HepG2 (cell line): ENCODE results near the gene GAL3ST3. TPM values are rescaled to one million over a fixed set of nuclear protein-coding genes. Genes with fewer than 3 reads are reported as not detected.
A peak's percentile ranks its signal among the peaks of the same experiment; 100 is the strongest.

Source experiments
- MAFG ChIP-seq: sonication (generic); formaldehyde crosslinking; IDR thresholded peaks from 2 replicates; pipeline ENCODE4 v1.5.1; 2020; ENCODE audit warnings: mild to moderate bottlenecking, missing genetic modification reagents
- RAD51 ChIP-seq: fragments of 450-650 bp; IDR thresholded peaks from 2 replicates; pipeline ENCODE4 v1.6.1; 2016; ENCODE audit warnings: borderline replicate concordance
- SAFB2 ChIP-seq: sonication (generic); formaldehyde crosslinking; IDR thresholded peaks from 2 replicates; pipeline ENCODE4 v1.5.1; 2020; ENCODE audit warnings: missing genetic modification reagents, low read depth, mild to moderate bottlenecking, borderline replicate concordance
- TMF1 ChIP-seq: sonication (generic); formaldehyde crosslinking; IDR thresholded peaks from 2 replicates; pipeline ENCODE4 v1.8.1; 2022; ENCODE audit warnings: low read depth, missing genetic modification reagents
- TP53 ChIP-seq: sonication (generic); formaldehyde crosslinking; conservative IDR thresholded peaks from 2 replicates; pipeline ENCODE4 v1.4.0; 2020; ENCODE audit warnings: missing genetic modification reagents
- YEATS2 ChIP-seq: sonication (generic); formaldehyde crosslinking; IDR thresholded peaks from 2 replicates; pipeline ENCODE4 v1.4.0; 2020; ENCODE audit warnings: missing genetic modification reagents, borderline replicate concordance
- ZFAT ChIP-seq: sonication (generic); formaldehyde crosslinking; conservative IDR thresholded peaks from 2 replicates; pipeline ENCODE4 v1.8.1; 2023; ENCODE audit warnings: missing genetic modification reagents, inconsistent platforms
- ZFYVE20 ChIP-seq: sonication (generic); formaldehyde crosslinking; IDR thresholded peaks from 2 replicates; pipeline ENCODE4 v1.8.0; 2023; ENCODE audit warnings: low read depth, mild to moderate bottlenecking, moderate library complexity, missing genetic modification reagents, borderline replicate concordance
- ZNF207 ChIP-seq: fragments of 450-650 bp; IDR thresholded peaks from 2 replicates; pipeline ENCODE4 v1.6.1; 2016; ENCODE audit warnings: antibody characterized with exemption, borderline replicate concordance
- ZNF264 ChIP-seq: sonication (generic); formaldehyde crosslinking; IDR thresholded peaks from 2 replicates; pipeline ENCODE4 v1.4.0; 2020; ENCODE audit warnings: missing genetic modification reagents
- ZNF326 ChIP-seq: sonication (generic); formaldehyde crosslinking; IDR thresholded peaks from 2 replicates; pipeline ENCODE4 v1.4.0; 2020; ENCODE audit warnings: missing genetic modification reagents, borderline replicate concordance
- ZNF331 ChIP-seq: sonication (generic); formaldehyde crosslinking; IDR thresholded peaks from 2 replicates; pipeline ENCODE4 v1.4.0; 2020; ENCODE audit warnings: missing genetic modification reagents
- ZNF7 ChIP-seq: IDR thresholded peaks from 2 replicates; pipeline ENCODE4 v1.6.1; 2016; ENCODE audit warnings: missing biosample characterization, missing genetic modification reagents
- polyA plus RNA-seq, 8 experiments: library from polyadenylated mRNA; depleted of rRNA in 3 of 8; stranded (reverse) in 7 of 8; unstranded in 1 of 8; fragments of >200 nt; fragmentation: Illumina TruSeq in 4 of 8; extraction: Trizol in 4 of 8; gene quantifications; 2 replicates each; pipeline versions ENCODE4 v1.2.1 to v1.2.3, GENCODE V29; 2011 to 2016; ENCODE audit warnings: low read depth in 4 of 8, missing spikeins in 1 of 8, mixed read lengths in 1 of 8; ENCODE audit not compliant: insufficient read depth in 1 of 8
- total RNA-seq, 5 experiments: library from RNA; depleted of rRNA; stranded (reverse); fragments of >200 nt; fragmentation: Illumina TruSeq; extraction: Trizol; gene quantifications; 2 replicates each; pipeline ENCODE4 v1.2.3, GENCODE V29; 2016; ENCODE audit warnings: low read depth in 1 of 5
- TF ChIP-seq, protein P1 (sequence below): sonication (generic); formaldehyde crosslinking; IDR thresholded peaks from 2 replicates; pipeline ENCODE4 v1.5.0; 2020; ENCODE audit warnings: missing genetic modification reagents
- TF ChIP-seq, protein P2 (sequence below): sonication (generic); formaldehyde crosslinking; IDR thresholded peaks from 2 replicates; pipeline ENCODE4 v1.4.0; 2020; ENCODE audit warnings: missing genetic modification reagents
- TF ChIP-seq, protein P3 (sequence below): sonication (generic); formaldehyde crosslinking; IDR thresholded peaks from 2 replicates; pipeline ENCODE4 v1.4.0; 2020; ENCODE audit warnings: missing genetic modification reagents
- TF ChIP-seq, protein P4 (sequence below): sonication (generic); formaldehyde crosslinking; IDR thresholded peaks from 2 replicates; pipeline ENCODE4 v1.5.1; 2020; ENCODE audit warnings: mild to moderate bottlenecking, missing genetic modification reagents, moderate library complexity

Gene GAL3ST3
- total and polyA plus RNA-seq, 2 of the 13 experiments (the other 11 are each of a cell fraction or from before 2014, with no cell fraction given): not detected

DNA sequence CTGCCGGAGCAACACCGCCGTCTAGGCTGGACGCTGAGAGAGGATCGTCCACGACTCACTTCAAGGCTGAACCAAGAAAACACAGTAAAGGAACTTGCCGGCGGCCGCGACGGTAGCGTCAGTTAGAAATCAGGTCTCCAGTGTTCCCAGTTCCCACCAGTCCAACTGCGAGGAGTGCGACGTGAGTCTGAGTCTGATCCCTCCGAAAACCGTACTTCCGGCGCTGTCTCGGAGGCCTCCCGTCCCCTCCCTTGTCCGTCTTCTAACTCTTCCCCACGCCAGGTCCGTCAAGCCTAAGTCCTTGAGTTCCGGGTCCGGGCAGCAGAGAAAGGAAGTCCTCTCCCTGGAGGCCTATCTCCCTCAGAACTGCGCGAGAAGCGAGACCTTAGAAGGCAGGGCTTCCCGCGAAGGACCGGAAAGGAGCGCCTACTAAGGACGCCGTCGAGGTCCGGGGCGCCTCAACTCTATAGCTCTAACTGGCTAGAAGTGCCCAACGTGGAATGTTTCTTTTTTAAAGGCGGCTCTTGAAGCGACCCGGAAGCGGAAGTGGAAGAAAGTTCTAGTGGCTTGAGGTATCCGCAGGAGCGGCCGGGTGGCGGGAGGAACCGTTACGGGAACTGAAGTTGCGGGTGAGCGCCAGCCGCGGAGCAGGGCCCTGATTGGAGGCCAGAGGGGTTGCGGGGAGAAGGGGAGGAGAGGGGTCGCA lies 46.9 kb downstream of the GAL3ST3 start, which contains the start of the genes BANF1 and EIF1AD (continued):
- TF ChIP-seq ZFAT (CRISPR knock-in tag) (no peak), ZFYVE20 (CRISPR knock-in tag) (no peak), ZNF7 (no peak), RAD51 (no peak), MAFG (no peak), TP53 (CRISPR knock-in tag) (no peak), TMF1 (CRISPR knock-in tag) (no peak), ZNF331 (CRISPR knock-in tag) (peak; percentile 95), ZNF326 (no peak), ZNF264 (no peak; the same call in 1 of the 2 replicates), YEATS2 (peak; percentile 97), SAFB2 (CRISPR knock-in tag) (no peak; the same call in 1 of the 2 replicates), ZNF207 (no peak)
- TF ChIP-seq, protein P1, sequence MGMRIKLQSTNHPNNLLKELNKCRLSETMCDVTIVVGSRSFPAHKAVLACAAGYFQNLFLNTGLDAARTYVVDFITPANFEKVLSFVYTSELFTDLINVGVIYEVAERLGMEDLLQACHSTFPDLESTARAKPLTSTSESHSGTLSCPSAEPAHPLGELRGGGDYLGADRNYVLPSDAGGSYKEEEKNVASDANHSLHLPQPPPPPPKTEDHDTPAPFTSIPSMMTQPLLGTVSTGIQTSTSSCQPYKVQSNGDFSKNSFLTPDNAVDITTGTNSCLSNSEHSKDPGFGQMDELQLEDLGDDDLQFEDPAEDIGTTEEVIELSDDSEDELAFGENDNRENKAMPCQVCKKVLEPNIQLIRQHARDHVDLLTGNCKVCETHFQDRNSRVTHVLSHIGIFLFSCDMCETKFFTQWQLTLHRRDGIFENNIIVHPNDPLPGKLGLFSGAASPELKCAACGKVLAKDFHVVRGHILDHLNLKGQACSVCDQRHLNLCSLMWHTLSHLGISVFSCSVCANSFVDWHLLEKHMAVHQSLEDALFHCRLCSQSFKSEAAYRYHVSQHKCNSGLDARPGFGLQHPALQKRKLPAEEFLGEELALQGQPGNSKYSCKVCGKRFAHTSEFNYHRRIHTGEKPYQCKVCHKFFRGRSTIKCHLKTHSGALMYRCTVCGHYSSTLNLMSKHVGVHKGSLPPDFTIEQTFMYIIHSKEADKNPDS: 0 out of 2 replicates have a peak, but pooled peaks have one; percentile 27
- TF ChIP-seq, protein P2, sequence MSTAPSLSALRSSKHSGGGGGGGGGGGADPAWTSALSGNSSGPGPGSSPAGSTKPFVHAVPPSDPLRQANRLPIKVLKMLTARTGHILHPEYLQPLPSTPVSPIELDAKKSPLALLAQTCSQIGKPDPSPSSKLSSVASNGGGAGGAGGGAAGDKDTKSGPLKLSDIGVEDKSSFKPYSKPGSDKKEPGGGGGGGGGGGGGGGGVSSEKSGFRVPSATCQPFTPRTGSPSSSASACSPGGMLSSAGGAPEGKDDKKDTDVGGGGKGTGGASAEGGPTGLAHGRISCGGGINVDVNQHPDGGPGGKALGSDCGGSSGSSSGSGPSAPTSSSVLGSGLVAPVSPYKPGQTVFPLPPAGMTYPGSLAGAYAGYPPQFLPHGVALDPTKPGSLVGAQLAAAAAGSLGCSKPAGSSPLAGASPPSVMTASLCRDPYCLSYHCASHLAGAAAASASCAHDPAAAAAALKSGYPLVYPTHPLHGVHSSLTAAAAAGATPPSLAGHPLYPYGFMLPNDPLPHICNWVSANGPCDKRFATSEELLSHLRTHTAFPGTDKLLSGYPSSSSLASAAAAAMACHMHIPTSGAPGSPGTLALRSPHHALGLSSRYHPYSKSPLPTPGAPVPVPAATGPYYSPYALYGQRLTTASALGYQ (CRISPR knock-in tag): peak; percentile 69
- TF ChIP-seq, protein P3, sequence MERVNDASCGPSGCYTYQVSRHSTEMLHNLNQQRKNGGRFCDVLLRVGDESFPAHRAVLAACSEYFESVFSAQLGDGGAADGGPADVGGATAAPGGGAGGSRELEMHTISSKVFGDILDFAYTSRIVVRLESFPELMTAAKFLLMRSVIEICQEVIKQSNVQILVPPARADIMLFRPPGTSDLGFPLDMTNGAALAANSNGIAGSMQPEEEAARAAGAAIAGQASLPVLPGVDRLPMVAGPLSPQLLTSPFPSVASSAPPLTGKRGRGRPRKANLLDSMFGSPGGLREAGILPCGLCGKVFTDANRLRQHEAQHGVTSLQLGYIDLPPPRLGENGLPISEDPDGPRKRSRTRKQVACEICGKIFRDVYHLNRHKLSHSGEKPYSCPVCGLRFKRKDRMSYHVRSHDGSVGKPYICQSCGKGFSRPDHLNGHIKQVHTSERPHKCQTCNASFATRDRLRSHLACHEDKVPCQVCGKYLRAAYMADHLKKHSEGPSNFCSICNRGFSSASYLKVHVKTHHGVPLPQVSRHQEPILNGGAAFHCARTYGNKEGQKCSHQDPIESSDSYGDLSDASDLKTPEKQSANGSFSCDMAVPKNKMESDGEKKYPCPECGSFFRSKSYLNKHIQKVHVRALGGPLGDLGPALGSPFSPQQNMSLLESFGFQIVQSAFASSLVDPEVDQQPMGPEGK (CRISPR knock-in tag): peak; percentile 61; the same call in 1 of the 2 replicates
- TF ChIP-seq, protein P4, sequence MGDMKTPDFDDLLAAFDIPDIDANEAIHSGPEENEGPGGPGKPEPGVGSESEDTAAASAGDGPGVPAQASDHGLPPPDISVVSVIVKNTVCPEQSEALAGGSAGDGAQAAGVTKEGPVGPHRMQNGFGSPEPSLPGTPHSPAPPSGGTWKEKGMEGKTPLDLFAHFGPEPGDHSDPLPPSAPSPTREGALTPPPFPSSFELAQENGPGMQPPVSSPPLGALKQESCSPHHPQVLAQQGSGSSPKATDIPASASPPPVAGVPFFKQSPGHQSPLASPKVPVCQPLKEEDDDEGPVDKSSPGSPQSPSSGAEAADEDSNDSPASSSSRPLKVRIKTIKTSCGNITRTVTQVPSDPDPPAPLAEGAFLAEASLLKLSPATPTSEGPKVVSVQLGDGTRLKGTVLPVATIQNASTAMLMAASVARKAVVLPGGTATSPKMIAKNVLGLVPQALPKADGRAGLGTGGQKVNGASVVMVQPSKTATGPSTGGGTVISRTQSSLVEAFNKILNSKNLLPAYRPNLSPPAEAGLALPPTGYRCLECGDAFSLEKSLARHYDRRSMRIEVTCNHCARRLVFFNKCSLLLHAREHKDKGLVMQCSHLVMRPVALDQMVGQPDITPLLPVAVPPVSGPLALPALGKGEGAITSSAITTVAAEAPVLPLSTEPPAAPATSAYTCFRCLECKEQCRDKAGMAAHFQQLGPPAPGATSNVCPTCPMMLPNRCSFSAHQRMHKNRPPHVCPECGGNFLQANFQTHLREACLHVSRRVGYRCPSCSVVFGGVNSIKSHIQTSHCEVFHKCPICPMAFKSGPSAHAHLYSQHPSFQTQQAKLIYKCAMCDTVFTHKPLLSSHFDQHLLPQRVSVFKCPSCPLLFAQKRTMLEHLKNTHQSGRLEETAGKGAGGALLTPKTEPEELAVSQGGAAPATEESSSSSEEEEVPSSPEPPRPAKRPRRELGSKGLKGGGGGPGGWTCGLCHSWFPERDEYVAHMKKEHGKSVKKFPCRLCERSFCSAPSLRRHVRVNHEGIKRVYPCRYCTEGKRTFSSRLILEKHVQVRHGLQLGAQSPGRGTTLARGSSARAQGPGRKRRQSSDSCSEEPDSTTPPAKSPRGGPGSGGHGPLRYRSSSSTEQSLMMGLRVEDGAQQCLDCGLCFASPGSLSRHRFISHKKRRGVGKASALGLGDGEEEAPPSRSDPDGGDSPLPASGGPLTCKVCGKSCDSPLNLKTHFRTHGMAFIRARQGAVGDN (CRISPR knock-in tag): peak; percentile 97
